HUES64 (cell line): ENCODE results near the gene ARL11.

Source experiments
- H3K27ac ChIP-seq: 2 replicates; pipeline ENCODE4 v1.7.0; 2013; ENCODE audit warnings: low read depth, low read length, inconsistent platforms
- H3K27me3 ChIP-seq: 2 replicates; pipeline ENCODE4 v1.6.1; 2013; ENCODE audit warnings: mild to moderate bottlenecking, low read length; ENCODE audit not compliant: insufficient read depth
- H3K36me3 ChIP-seq: 2 replicates; pipeline ENCODE4 v1.6.1; 2013; ENCODE audit warnings: mild to moderate bottlenecking, low read length; ENCODE audit not compliant: insufficient read depth
- H3K4me1 ChIP-seq: 2 replicates; pipeline ENCODE4 v1.6.1; 2013; ENCODE audit warnings: mild to moderate bottlenecking, low read length, moderate library complexity; ENCODE audit not compliant: insufficient read depth
- H3K4me3 ChIP-seq: 2 replicates; pipeline ENCODE4 v1.5.1; 2013; ENCODE audit warnings: mild to moderate bottlenecking, low read length, moderate library complexity
- H3K9ac ChIP-seq: 2 replicates; pipeline ENCODE4 v1.6.1; 2013; ENCODE audit warnings: mild to moderate bottlenecking, low read depth, low read length
- H3K9me3 ChIP-seq: 2 replicates; pipeline ENCODE4 v1.6.1; 2013; ENCODE audit warnings: low read depth, low read length; ENCODE audit not compliant: insufficient read depth
- WGBS: fragments of 150-250, 120-280 bp; methylation state at CpG from one replicate; pipeline ENCODE4 v1.1.7; 2013; ENCODE audit warnings: missing lambda C conversion rate; 5-methylcytosine and 5-hydroxymethylcytosine counted together

Gene ARL11

GRCh38 chr13:49616676-49617065 is 11.6 kb upstream of the ARL11 start:
- WGBS = 95% methylated on average over 3 of the region's 3 CpGs

GRCh38 chr13:49620170-49620621 is 8.1 kb upstream of the ARL11 start:
- 90% methylated on average over 22 of the region's 22 CpGs for WGBS
- no peaks in the 10 kb centered on the region for H3K36me3 ChIP-seq
- no peaks in the 10 kb centered on the region for H3K9me3 ChIP-seq
- no peak overlapping the region for H3K4me3 ChIP-seq
- no peaks in the 10 kb centered on the region for H3K27me3 ChIP-seq
- no peak overlapping the region for H3K9ac ChIP-seq
- H3K27ac ChIP-seq = no peak overlapping the region
- H3K4me1 ChIP-seq = no peaks in the 10 kb centered on the region

More at GRCh38 chr13:49616676-49617065, 11.6 kb upstream of the ARL11 start:
- H3K27ac ChIP-seq = no peak overlapping the region
- H3K36me3 ChIP-seq = no peaks in the 10 kb centered on the region
- H3K27me3 ChIP-seq = no peaks in the 10 kb centered on the region
- H3K9ac ChIP-seq = no peak overlapping the region
- no peaks in the 10 kb centered on the region for H3K4me1 ChIP-seq
- no peak overlapping the region for H3K4me3 ChIP-seq
- H3K9me3 ChIP-seq = no peaks in the 10 kb centered on the region

- no peak overlapping the region for H3K27ac ChIP-seq
- H3K9ac ChIP-seq = no peak overlapping the region
- no peaks in the 10 kb centered on the region for H3K27me3 ChIP-seq
- 94% methylated on average over 10 of the region's 11 CpGs for WGBS
- H3K4me1 ChIP-seq = no peaks in the 10 kb centered on the region
- no peak overlapping the region for H3K4me3 ChIP-seq
- no peaks in the 10 kb centered on the region for H3K9me3 ChIP-seq
- no peaks in the 10 kb centered on the region for H3K36me3 ChIP-seq
These were observed 5.9 kb upstream of the ARL11 start for GRCh38 chr13:49622174-49622946.

- no peaks in the 10 kb centered on the region for H3K36me3 ChIP-seq
- H3K9me3 ChIP-seq = no peaks in the 10 kb centered on the region
- WGBS = 94% methylated on average over 6 of the region's 6 CpGs
- no peak overlapping the region for H3K4me3 ChIP-seq
- H3K27me3 ChIP-seq = no peaks in the 10 kb centered on the region
- no peak overlapping the region for H3K9ac ChIP-seq
- no peaks in the 10 kb centered on the region for H3K4me1 ChIP-seq
- H3K27ac ChIP-seq = no peak overlapping the region
These were observed 4.1 kb upstream of the ARL11 start for GRCh38 chr13:49624229-49624628.

- Histone ChIP-seq H3K9me3 (no peaks in the 10 kb centered on the region), H3K27me3 (no peaks in the 10 kb centered on the region), H3K4me3 (no peak overlapping the region), H3K9ac (no peak overlapping the region), H3K4me1 (no peaks in the 10 kb centered on the region), H3K36me3 (no peaks in the 10 kb centered on the region), H3K27ac (no peak overlapping the region)
- 81% methylated on average over 12 of the region's 12 CpGs for WGBS
These were observed 2.8 kb upstream of the ARL11 start for GRCh38 chr13:49625392-49626079.

- 94% methylated on average over 7 of the region's 8 CpGs for WGBS
- Histone ChIP-seq H3K27me3 (no peaks in the 10 kb centered on the region), H3K9ac (no peak overlapping the region), H3K9me3 (no peaks in the 10 kb centered on the region), H3K4me3 (no peak overlapping the region), H3K4me1 (no peaks in the 10 kb centered on the region), H3K27ac (no peak overlapping the region), H3K36me3 (no peaks in the 10 kb centered on the region)
These were observed 1.1 kb downstream of the ARL11 start for GRCh38 chr13:49629196-49629938.

- H3K27ac ChIP-seq = no peak overlapping the region
- no peak overlapping the region for H3K9ac ChIP-seq
- 93% methylated on average over 4 of the region's 4 CpGs for WGBS
- H3K9me3 ChIP-seq = no peaks in the 10 kb centered on the region
- peaks cover under 1% of the 10 kb centered on the region; the same call in 1 of the 2 replicates for H3K4me1 ChIP-seq
- H3K4me3 ChIP-seq = no peak overlapping the region
- no peaks in the 10 kb centered on the region for H3K27me3 ChIP-seq
- H3K36me3 ChIP-seq = no peaks in the 10 kb centered on the region
These were observed 1.6 kb downstream of the ARL11 start for GRCh38 chr13:49629947-49630346.

GRCh38 chr13:49630580-49630979 is 2.3 kb downstream of the ARL11 start:
- 90% methylated on average over 16 of the region's 16 CpGs for WGBS
- Histone ChIP-seq H3K36me3 (no peaks in the 10 kb centered on the region), H3K9me3 (no peaks in the 10 kb centered on the region), H3K4me3 (no peak overlapping the region), H3K4me1 (peaks cover 5% of the 10 kb centered on the region; the same call in 1 of the 2 replicates), H3K27ac (no peak overlapping the region), H3K9ac (no peak overlapping the region), H3K27me3 (no peaks in the 10 kb centered on the region)

- 93% methylated on average over 4 of the region's 5 CpGs for WGBS
- H3K9ac ChIP-seq = no peak overlapping the region
- H3K27ac ChIP-seq = no peak overlapping the region
- H3K4me3 ChIP-seq = no peak overlapping the region
- H3K36me3 ChIP-seq = no peaks in the 10 kb centered on the region
- H3K4me1 ChIP-seq = peaks cover 13% of the 10 kb centered on the region; the same call in 1 of the 2 replicates
- no peaks in the 10 kb centered on the region for H3K27me3 ChIP-seq
- H3K9me3 ChIP-seq = no peaks in the 10 kb centered on the region
These were observed 3.8 kb downstream of the ARL11 start for GRCh38 chr13:49632156-49632555.

- no peaks in the 10 kb centered on the region for H3K36me3 ChIP-seq
- no peak overlapping the region for H3K9ac ChIP-seq
- WGBS = 91% methylated on average over 4 of the region's 4 CpGs
These were observed 5.4 kb downstream of the ARL11 start for GRCh38 chr13:49633710-49634109.

More at GRCh38 chr13:49633710-49634109, 5.4 kb downstream of the ARL11 start:
- Histone ChIP-seq H3K4me1 (peaks cover 13% of the 10 kb centered on the region; the same call in 1 of the 2 replicates), H3K27ac (no peak overlapping the region), H3K27me3 (no peaks in the 10 kb centered on the region), H3K4me3 (no peak overlapping the region), H3K9me3 (no peaks in the 10 kb centered on the region)
